HL-60/S4 treated with retinoic acid at 250 ng/mL for 4 days and 3 days (cell line): ENCODE results near the gene GPC6.
"Not testable (repeated sequence)": the region's sequence is repeated elsewhere in the genome, so short reads cannot be mapped to it uniquely, and the experiment has no call there.

Experiments used
- in situ Hi-C: fragments of 300-500 bp; cut with MboI; formaldehyde crosslinking; loops from 2 replicates; pipeline ENCODE4 v1.7.0; 2022; ENCODE audit warnings: low sequenced_read_pairs

Gene GPC6

DNA sequence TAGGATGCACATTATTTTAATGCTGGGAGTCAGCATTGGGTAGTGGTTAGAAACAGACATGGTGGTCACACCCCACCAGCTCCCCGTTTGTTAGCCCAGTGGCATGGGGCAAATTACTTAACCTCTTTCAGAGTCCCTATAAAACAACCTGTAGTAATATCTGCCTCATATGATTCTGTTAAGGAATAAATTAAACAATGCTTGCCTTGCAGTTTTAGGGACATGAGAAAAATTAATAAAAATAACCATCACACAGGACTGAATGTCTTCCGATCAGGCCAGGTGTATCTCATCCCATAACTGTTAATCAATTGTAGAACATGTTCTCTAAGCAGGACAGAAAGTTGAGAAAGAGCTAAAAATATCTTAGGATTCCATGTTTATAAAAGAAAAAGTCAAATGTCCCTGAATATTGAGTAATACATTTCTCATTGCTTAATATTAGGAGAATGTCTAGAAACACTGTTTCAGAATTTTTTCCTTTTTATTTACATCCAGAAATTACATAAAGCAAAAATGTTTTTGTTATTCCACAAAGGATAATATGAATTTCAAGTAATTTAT lies 196.5 kb downstream of the GPC6 start:
- in situ Hi-C loops: no loop called here

DNA sequence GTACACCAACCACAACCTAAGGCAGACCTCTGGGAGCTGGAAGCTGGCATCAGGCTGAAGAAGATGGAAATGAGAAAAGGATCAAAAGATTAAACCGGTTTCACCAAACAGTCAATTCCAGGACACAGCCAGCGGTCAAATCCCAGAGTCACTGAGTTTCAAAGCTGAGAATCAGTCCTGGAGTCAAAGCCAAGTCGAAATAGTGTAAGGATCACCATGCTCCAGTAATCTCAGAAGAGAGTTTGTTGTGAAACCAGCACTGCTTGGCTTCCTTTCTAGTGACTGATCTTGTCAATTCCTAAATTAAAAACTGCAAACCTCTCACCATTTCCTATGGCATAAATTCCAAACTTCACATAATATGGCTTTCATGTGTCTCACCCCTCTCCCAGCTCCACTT lies 198.8 kb downstream of the GPC6 start:
- in situ Hi-C loops: no loop called here

DNA sequence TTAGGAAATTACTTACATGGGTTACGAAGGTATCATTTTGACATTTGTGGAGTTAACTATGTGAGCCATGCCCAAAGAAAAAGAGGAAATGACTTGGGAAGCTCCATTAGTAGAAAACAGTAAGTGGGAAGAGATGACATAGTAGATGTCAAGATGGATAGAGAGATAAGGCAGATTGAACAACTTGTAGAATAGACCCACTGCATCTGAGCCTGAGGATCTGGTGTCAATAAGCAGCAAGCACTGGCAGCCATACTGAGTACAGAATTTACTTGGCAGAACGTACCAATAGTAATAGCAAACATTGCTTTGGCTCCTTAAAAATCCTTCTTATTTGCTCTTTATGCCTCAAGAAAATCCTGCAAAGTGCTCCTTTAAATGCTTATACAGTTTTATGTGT lies 203.8 kb downstream of the GPC6 start:
- in situ Hi-C loops: no loop called here

DNA sequence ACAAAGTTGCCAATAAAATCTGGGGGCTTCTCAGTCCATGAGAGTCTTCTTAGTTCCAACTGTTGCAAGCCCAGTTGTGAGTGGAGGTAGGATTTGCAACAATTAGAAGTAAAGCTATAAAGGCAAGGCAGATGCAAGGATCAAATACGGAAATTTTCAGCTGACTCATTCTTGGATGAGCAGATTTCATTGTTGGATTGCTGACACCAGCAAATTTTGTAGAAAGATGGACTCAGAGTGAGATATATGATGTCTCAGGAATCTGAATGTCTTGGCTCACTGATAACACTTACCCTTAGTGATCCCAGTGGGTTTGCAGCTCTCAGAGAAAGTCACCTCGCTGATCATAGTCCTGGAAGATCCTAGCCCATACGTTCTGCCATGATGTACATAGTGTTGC lies 209.0 kb downstream of the GPC6 start:
- in situ Hi-C loops: no loop called here

DNA sequence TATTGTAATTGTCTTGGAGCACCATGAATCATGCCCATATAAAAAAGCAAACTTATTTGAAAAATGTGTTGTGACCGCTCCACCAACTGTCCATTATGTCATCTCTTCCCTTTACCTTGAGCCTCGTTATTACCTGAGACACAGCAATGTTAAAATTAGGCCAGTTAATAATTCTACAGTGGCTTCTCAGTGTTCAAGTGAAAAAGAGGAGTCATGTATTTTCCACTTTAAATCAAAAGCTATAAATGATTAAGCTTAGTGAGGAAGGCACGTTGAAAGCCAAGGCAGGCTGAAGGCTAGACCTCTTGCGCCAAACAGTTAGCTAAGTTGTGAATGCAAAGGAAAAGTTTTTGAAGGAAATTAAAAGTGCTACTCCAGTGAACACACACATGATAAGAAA lies 210.5 kb downstream of the GPC6 start:
- in situ Hi-C loops: no loop called here

DNA sequence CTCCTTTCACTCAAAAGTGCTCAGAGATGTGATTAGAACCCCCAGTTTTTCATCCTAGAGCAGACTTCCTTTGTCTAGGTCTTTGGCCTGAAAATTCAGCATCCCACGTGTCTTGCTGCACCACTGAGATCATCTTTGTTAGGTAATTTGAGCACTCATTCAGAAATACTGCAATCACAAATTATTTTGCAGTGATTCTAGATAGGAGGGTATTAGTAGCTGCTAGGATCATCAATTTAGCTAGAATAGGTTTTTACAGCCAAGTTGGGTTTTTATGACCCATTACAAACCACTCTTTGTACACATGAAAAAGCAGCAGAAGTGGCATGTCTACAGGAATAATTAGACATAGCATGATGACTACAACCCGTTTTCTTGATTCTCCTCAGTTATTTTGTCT lies 219.6 kb downstream of the GPC6 start:
- in situ Hi-C loops: no loop called here

DNA sequence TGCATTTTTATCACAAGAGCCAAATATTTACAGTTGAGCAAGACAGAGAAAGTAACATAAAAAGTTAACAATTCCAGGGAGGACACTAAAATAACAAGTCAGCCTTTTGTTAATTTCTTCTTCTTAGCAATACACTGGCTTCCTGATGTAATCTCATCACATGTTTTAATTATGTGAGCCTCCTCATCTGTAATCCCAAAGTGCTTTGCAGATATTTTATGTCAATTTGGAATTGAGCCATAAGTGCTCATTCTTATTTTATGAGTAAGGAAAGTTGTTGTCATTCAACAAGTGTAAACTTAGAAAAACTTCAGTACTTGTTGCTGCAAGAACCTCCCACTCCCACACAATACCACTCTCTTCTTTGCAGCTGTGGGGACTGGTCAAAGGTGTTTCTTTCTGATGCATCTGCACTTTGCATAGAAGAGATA lies 223.6 kb downstream of the GPC6 start:
- in situ Hi-C loops: no loop called here

DNA sequence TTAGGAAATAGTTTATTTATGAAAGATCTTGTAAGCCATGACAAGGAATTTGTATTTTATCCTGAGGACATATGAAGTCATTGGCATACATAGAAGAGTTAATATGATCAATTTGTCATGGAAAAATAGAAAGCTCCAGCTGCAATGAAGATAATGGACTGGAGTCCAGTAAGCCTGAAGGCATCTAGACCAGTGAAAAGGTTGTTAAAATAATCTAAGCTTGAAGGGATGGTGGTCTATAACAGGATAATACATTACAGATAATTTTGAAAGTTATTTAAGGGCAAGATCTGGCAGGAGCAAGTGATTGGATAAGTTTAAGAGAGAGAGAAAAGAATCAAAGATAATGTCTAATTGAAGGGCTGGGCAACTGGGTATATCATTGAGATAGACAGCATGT lies 224.2 kb downstream of the GPC6 start:
- in situ Hi-C loops: no loop called here

DNA sequence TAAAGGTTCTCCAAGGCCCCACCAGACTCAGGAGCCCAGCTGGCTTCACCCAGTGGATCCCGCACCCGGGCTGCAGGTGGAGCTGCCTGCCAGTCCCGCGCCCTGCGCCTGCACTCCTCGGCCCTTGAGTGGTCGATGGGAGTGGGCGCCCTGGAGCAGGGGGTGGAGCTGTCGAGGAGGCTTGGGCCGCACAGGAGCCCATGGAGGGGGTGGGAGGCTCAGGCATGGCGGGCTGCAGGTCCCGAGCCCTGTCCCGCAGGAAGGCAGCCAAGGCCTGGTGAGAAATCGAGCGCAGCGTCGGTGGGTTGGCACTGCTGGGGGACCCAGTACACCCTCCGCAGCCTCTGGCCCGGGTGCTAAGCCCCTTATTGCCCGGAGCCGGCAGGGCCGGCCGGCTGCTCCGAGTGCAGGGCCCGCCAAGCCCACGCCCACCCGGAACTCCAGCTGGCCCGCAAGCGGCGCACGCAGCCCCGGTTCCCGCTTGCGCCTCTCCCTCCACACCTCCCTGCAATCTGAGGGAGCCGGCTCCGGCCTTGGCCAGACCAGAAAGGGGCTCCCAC lies 228.1 kb downstream of the GPC6 start:
- in situ Hi-C loops: not testable (repeated sequence)

DNA sequence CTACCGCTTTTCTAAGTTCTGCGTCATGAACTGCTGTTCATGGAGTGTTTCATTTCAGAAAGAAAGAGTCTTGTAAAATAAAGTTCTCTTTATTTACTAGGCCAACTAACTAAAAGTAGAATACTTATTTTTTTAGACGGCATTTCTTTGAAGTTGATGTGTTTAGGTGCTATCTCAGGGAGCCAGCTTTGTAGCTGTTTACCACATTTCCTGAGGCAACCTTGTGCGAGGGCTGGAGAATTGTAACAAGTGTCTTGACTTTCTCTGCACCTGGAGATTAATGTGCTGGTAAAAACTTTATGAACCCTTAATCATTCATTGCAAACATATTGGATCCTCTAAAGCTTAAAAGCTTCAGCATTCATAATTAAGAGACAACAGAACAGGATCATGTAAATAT lies 229.3 kb downstream of the GPC6 start:
- in situ Hi-C loops: no loop called here

DNA sequence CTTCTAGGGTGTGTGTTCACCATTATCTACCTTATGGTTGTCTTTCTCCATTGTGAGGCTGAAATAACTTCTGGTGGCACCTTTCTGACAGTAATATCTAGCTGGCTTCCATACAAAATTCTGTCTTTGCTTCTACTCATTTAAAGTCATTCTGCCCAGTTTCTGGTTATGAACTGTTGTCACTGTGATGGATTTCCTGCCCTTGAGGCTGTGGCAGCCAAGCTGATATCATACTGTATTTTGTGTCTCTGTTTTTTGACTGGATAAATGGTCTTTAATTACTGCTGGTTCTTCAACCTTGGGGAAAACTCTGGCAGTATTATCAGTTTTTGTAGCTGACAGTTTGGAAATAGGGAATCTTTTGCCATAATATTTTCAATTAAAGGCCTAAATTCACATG lies 233.4 kb downstream of the GPC6 start:
- in situ Hi-C loops: no loop called here

DNA sequence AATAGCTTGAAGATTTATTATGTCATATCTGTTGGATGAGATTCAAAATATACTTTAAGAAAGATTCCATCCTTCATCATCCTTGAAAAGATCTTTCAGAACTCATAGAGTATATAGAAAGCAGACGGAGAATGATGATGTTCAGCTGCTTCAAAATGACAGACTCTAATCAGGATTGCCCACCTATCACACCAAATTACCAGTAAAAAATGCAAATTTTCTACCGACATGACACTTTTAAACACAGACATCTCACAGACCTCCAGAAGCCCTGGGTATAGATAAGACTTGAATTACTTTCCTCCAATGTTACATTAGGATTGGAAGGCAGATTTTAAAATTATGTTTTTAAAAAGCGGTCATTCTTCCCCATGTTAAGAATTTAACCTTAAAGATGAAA lies 235.5 kb downstream of the GPC6 start:
- in situ Hi-C loops: no loop called here

DNA sequence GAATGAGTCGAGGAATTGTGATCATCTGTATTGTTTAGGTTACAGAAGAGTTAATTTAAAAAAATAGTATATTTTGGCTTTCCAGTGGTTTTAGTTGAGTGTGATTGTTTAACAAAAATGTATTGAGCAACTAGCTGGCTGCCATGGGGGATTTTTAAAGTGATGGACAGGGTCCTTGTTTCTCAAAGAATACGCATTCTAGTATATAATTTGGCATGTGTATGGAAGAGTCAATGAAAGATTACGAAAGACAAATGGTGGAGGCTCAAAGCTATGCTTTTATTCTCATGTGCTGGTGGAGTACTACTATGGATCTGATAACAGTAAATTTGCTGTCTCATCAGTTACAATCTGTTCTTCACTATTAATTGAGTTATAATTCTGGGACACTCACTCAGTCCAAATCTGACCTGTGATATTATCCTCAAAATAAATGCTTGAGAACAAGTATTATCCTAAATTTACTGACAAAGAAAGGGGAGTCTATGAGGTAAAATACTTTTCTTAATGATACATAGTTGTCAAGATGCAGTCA lies 240.0 kb downstream of the GPC6 start:
- in situ Hi-C loops: no loop called here

DNA sequence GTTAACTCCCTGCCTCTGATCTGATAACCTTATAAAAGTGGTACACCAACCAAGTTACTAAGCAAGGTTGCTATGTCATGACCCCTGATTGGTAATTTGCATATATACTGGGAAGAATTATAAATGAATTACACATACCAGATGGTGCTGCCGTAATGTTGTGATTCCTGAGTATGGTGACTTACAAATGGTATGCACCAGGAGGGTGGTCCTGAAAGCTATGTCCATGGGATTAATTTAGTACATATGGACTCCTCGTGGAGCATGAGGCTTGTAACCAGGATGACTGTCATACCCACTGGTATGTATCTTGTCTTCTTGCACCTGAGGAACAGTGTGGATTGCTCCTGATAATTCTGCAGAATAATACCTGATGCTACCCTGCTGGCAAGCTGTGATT lies 240.6 kb downstream of the GPC6 start:
- in situ Hi-C loops: no loop called here

DNA sequence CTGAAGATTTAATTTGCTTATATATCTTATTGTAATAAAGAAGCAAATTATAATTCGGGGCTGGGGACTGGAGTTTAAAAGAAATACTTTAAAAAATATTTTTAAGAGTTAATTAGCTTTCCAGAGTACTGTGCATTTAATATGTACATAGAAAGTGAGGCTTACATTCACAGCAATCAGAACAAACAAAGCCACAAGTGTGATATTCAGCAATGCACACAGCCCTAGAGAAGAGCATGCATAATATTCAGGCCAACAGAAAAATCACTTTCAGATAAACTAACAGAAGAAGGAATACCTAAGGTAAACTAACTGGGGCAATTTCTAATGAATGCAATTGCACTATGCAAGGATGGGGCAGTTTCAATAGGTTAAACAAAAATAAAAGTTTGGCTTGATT lies 241.8 kb downstream of the GPC6 start:
- in situ Hi-C loops: no loop called here

DNA sequence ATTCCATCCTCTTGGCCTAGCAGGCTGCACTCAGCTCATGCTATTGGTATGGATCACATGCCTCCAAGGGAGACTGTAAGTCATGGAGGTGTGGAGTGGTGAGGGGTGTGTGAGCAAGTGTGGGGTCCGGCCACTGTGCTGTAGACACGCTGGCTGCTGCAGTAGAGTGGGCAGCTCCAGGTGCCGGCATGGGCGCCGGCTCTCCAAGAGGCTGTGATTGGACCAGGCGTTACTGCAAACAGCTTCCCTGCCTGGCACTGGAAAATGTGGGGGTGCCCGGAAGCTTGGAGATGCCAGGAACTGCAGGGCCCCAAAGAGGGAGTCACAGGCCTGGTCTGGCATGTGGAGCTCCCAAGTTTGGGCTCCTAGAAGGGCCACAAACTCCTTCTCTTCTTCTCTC lies 245.7 kb downstream of the GPC6 start:
- in situ Hi-C loops: no loop called here

DNA sequence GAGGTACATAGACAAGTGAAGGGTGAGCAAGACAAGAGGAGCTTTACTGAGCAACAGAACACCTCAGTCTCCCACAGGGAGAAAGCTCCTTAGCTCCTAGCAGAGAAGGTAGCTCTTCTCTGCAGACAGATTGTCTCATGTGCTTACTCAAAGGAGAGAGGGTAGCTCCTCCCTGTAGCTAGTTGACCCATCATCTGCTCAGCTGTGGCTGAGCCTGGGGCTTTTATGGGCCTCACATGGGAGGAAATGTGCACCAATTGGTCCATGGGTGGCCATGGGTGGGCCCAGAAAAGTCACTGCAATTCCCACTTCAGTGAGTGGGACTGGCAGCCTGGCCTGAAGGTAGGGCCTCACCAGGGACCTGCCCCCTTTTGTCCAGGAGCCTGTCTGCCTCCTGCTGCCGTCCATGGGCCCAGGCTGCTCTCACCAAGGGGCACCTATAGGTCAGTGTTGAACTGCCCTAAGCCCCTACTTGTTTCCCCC lies 246.2 kb downstream of the GPC6 start:
- in situ Hi-C loops: no loop called here

DNA sequence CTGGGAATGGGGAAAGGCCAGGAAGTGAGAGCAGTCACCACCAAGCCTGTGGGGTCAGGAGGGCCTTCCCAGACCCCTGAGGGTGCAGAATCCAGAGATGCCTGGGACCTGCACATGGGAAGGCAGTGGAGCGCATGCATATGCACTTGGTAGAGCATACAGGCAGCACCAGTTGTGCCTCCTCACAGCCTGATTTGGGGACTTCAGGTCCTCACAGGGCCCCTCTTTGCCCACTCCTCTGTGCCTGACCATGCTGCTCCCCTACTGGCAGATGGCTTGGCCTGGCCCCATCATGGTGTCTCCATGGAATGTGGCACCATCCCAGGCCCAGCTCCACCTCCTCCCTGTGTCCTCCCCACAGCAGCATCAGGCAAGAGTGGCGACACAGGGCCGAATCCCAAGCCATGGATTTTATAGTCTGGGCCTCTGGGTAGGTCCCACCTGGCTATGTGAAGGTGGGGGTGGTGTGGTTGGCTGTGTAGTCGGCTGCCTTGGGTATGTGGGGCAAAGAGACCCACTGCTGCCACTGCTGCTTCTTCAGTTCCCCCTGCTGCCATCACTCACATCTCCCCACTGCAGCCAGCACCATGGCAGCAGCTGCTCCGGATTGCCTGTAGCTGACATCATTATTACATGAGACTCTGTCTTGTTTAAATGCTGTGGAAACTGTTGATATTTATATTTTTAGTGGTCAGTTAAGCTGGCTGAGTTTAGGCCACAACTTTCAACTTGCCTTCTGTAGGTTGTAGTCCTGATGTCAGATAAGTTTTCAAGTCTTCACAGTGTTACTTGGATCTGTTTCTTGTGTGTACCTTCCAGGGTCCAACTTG lies 247.0 kb downstream of the GPC6 start:
- in situ Hi-C loops: no loop called here

DNA sequence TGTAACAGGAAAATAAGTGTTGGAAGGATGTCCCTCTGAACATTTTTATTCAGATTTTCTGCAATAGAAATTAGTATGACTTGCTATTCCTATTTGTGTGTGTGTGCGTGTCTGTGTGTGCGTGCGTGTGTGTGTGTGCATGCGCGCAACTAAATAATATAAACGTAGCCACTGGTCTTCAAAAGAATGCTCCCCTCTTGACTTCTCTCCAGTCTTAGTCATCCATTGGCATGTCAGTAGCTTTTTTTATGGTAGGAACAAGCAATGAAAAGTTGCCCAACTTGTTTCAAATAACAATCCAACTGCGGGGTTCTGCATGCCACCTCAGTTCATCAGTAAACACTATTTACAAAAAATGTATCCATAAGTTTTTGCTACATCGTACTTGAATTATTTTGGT lies 249.6 kb downstream of the GPC6 start:
- in situ Hi-C loops: no loop called here

DNA sequence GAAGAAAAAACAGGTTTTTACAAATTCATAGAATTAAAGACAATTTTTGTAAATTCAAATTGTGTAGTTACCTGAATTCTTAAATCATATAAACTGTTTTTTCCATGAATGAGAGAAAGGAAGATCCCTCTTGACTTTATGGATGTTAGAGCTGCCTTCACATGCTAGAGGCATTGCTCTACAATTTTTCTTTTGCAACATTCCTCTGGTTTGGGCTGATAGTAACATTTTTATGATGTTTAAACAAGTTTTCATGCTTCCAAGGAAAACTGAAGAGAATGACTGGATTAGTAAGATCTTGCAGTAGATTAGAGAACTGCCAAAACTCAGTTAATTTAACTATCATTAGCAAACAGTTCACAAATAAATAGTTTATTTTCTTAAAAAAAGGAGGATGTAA lies 250.6 kb downstream of the GPC6 start:
- in situ Hi-C loops: no loop called here

DNA sequence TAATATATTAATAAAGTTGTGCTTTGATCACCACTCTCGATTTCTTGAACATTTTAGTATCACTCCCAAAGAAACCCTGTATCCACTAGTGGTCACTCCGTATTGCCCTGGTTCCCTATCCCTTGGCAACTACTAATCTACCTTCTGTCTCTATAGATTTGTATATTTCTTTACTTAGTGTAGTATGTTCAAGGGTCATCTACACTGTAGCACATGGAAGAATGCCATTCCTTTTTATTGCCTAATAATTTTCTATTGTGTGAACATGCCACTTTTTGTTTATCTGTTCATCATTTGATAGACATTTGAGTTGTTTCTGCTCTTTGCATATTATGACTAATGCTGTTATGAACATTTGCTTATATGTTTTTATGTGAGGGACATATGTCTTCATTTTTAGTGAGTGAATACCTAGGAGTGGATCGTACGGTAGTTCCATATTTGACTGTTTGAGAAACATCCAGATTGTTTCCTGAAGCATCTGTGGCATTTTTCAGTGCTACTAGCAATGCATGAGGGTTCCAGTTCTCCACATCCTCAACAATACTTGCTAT lies 254.0 kb downstream of the GPC6 start:
- in situ Hi-C loops: no loop called here

DNA sequence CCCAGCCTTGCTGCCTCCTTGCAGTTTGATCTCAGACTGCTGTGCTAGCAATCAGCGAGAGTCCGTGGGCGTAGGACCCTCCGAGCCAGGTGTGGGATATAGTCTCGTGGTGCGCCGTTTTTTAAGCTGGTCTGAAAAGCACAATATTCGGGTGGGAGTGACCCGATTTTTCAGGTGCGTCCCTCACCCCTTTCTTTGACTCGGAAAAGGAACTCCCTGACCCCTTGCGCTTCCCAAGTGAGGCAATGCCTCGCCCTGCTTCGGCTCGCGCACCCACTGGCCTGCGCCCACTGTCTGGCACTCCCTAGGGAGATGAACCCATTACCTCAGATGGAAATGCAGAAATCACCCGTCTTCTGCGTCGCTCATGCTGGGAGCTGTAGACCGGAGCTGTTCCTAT lies 269.5 kb downstream of the GPC6 start:
- in situ Hi-C loops: not testable (repeated sequence)
